ENCODE results near the gene TADA2A. TPM values are rescaled to one million over a fixed set of nuclear protein-coding genes. Genes with fewer than 3 reads are reported as not detected.
A peak's percentile ranks its signal among the peaks of the same experiment; 100 is the strongest.
"Not testable (repeated sequence)": the region's sequence is repeated elsewhere in the genome, so short reads cannot be mapped to it uniquely, and the experiment has no call there.

Gene TADA2A
- total RNA-seq, 2 donors from 2014 or later = 29.2 to 36.7 TPM

DNA sequence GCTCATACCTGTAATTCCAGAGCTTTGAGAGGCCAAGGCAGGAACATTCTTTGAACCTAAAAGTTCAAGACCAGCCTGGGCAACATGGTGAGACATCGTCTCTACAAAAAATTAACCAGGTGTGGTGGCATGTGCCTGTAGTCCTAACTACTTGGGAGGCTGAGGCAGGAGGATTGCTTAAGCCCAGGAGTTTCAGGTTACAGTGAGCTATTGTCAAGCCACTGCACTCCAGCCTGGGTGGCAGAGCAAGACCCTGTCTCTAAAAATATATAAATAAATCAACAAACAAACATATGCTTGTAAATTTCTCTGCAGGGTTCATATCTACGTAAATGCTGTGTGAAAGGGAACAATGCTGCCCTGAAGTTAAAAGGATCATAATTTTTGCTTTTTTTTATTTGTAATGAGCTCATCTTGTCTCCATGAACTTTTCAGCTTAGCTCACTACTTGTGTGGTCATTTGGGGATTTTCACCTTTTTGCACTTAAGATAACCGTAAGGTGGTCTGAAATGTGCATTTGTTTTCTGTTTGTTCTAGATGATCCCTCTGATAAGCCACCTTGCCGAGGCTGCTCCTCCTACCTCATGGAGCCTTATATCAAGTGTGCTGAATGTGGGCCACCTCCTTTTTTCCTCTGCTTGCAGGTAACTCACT is 16.4 kb downstream of the TADA2A start:
- Mint-ChIP-seq H3K27ac (no peak overlapping the region), H3K9me3 (no peaks in the 10 kb centered on the region)

DNA sequence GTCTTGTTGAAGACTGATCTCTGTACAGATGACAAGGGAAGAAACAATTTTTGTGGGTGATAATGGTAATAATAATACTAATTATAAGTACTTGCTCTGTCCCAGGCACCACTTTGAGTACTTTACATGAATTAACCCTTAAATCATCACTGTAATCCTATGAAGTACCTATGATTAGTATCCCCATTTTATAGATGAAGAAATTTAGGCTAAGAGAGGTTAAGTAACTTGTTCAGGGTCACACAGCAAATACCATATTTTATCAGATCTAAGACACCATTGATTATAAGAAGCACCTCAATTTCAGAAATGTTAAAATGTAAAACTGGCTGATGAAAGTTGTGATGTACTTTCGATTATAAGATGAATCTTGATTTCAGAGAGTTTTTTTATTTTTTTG is 18.6 kb downstream of the TADA2A start:
- H3K36me3 Mint-ChIP-seq (ENCODE audit: low read depth) = peaks cover 80% of the 10 kb centered on the region
- ATAC-seq (replicated peaks) = no peak
- H3K4me3 Mint-ChIP-seq = no peak overlapping the region
- no peaks in the 10 kb centered on the region for H3K27me3 Mint-ChIP-seq
- no peak overlapping the region for H3K27ac Mint-ChIP-seq
- H3K9me3 Mint-ChIP-seq = no peaks in the 10 kb centered on the region
- H3K4me1 Mint-ChIP-seq = peaks cover 5% of the 10 kb centered on the region

More for the DNA sequence above, 16.4 kb downstream of the TADA2A start:
- no peak for ATAC-seq (replicated peaks)
- Mint-ChIP-seq H3K4me3 (no peak overlapping the region), H3K36me3 (ENCODE audit: low read depth) (peaks cover 83% of the 10 kb centered on the region), H3K27me3 (no peaks in the 10 kb centered on the region), H3K4me1 (peaks cover 5% of the 10 kb centered on the region)

DNA sequence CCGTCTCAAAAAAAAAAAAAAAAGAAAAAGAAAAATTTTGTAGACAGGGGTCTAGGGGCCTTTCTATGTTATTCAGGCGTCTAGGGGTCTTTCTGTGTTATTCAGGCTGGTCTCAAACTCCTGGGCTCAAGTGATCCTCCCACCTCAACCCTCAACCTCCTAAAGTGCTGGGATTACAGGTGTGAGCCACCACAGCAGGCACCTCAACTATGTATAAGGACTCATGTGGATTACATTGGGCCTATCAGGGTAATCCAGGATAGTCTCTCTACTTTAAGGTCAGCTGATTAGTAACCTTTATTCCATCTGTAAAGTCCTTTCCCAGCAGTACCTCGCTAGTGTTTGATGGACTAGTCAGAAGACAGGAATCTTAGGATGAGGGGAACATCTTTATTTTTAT is 22.4 kb downstream of the TADA2A start:
- Mint-ChIP-seq H3K36me3 (ENCODE audit: low read depth) (peaks cover 93% of the 10 kb centered on the region), H3K4me1 (peaks cover 4% of the 10 kb centered on the region), H3K27ac (no peak overlapping the region), H3K9me3 (no peaks in the 10 kb centered on the region), H3K4me3 (no peak overlapping the region), H3K27me3 (no peaks in the 10 kb centered on the region)
- no peak for ATAC-seq (replicated peaks)

DNA sequence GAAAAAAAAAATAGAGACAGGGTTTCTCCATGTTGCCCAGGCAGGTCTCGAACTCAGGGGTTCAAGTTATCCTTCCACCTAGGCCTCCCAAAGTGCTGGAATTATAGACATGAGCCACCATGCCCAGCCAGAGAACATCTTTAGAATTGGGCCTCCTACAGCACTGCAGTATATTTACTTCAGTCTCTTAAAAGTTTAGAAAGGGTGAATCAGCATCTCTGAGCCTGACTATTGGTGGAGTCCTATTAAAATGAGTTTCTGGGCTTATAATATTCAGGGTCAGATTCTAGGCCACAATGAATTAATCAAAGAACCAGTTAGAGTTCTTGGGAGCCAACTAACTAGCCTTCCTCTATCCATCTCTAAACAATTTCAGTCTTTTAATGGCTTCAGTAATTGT is 22.8 kb downstream of the TADA2A start:
- Mint-ChIP-seq H3K4me1 (peaks cover 7% of the 10 kb centered on the region), H3K36me3 (ENCODE audit: low read depth) (peaks cover 93% of the 10 kb centered on the region), H3K27ac (peak overlapping the region; percentile 87), H3K4me3 (peak overlapping the region; percentile 62), H3K9me3 (no peaks in the 10 kb centered on the region), H3K27me3 (no peaks in the 10 kb centered on the region)
- ATAC-seq (replicated peaks) = peak; percentile 13

DNA sequence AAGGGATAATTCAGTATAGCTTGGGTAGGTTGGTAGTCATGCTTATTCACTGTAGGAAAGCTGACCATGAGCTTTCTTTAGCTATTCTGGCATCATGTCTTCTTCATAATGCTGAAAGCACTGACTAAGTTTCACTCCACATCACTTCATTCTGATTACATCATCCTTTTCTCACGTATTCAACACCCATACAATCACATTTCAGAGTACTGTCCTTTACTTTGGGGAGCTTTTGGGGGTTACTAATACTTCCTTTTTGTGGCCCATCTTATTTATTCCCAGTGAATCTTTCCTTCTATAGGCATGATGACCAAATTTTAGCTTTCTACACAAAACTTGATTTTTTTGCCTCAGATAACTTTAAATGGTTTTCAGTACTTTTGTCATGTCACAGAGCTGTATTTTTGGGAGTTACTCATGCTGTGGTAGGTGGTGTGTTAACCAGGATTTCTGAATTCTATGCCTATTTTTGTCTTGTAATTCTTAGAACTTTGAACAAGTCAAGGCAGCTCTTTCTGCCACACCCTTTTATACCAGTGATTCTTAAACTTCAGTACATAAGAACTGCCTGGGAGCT is 23.5 kb downstream of the TADA2A start:
- Mint-ChIP-seq H3K36me3 (ENCODE audit: low read depth) (peaks cover 90% of the 10 kb centered on the region), H3K4me3 (peak overlapping the region; percentile 62), H3K27ac (peak overlapping the region; percentile 87), H3K4me1 (peaks cover 7% of the 10 kb centered on the region), H3K9me3 (no peaks in the 10 kb centered on the region), H3K27me3 (no peaks in the 10 kb centered on the region)
- ATAC-seq (replicated peaks) = peak; percentile 92

DNA sequence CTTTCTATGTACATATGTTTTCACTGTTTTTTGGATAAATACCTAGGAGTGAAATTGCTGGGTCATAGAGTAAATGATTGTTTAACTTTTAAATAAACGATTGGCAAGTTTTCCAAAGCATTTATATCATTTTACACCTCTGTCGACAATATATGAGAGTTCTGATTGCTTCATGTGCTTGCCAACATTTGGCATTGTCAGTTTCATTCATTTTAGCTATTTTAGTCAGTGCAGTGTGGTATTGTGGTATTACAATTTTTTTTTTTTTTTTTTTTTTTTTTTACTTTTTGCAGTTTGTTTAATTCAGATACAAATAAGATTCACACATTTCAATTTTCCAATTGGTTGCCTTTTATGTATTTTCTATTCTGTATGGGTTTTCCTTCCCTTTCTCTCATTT is 26.0 kb downstream of the TADA2A start:
- Mint-ChIP-seq H3K4me1 (peaks cover 7% of the 10 kb centered on the region), H3K36me3 (ENCODE audit: low read depth) (peaks cover 78% of the 10 kb centered on the region), H3K9me3 (no peaks in the 10 kb centered on the region), H3K4me3 (no peak overlapping the region), H3K27ac (no peak overlapping the region), H3K27me3 (no peaks in the 10 kb centered on the region)
- ATAC-seq (replicated peaks) = no peak

DNA sequence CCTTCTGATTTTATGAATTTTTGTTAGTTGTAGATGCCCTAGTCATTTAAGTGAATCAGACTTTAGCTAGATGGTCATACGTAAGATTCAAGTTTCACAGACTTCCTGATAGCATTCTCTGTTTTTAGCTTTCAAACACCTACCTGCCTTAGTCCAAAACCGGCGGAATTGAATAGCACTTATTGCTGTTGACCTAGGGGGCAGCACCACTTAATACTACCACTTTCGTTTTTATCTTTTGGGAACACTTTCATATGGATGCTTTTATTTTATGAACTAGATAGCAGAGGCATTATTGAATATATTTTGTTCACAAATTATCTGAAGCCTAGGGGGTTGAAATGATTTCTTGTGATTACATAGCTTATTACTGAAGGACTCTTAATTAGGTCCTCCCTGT is 31.5 kb downstream of the TADA2A start:
- Mint-ChIP-seq H3K4me3 (no peak overlapping the region), H3K27ac (no peak overlapping the region), H3K4me1 (peaks cover 4% of the 10 kb centered on the region), H3K27me3 (no peaks in the 10 kb centered on the region), H3K9me3 (no peaks in the 10 kb centered on the region), H3K36me3 (ENCODE audit: low read depth) (peaks cover 85% of the 10 kb centered on the region)
- ATAC-seq (replicated peaks) = no peak

DNA sequence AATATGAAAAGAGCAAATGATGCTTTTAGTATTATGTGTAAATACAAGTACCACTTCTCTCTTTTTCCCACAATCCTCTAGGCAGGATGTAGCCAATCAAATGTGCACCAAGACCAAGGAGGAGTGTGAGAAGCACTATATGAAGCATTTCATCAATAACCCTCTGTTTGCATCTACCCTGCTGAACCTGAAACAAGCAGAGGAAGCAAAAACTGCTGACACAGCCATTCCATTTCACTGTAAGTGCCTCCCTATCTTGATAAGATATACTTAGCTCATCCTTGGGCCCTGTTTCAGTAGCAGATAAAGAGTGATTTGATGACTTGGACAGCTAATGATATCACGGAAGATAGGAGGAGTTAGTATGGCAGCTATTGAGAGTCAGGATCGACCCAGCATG is 33.7 kb downstream of the TADA2A start:
- ATAC-seq (replicated peaks) = no peak
- no peak overlapping the region for H3K4me3 Mint-ChIP-seq
- H3K27me3 Mint-ChIP-seq = no peaks in the 10 kb centered on the region
- peaks cover 90% of the 10 kb centered on the region for H3K36me3 Mint-ChIP-seq (ENCODE audit: low read depth)
- no peaks in the 10 kb centered on the region for H3K9me3 Mint-ChIP-seq
- H3K4me1 Mint-ChIP-seq = no peaks in the 10 kb centered on the region
- H3K27ac Mint-ChIP-seq = peak overlapping the region; percentile 41

DNA sequence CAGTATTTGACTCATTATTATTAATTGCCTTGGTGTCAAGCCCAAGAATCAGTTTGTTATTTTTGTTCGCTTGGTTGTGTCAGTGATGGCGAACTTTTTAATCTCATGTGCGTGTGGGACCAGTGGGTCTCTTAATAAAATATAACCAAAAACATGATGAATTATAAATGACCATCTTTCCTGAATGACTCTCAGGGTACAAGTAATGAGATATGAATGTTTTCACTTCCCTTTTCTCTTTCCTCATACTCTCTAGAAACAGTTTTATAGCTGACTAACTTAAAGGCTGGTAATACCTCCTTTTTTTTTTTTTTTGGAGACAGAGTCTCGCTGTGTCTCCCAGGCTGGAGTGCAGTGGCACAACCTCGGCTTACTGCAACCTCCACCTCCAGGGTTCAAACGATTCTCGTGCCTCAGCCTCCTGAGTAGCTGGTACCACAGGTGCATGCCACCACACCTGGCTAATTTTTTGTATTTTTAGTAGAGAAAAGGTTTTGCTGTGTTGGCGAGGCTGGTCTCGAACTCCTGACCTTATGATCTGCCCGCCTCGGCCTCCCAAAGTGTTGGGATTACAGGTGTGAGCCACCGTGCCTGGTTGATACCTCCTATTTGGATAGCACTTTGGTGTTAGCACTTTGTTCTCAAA is 34.8 kb downstream of the TADA2A start:
- not testable (repeated sequence) for ATAC-seq (replicated peaks); H3K27ac Mint-ChIP-seq; H3K27me3 Mint-ChIP-seq; H3K4me3 Mint-ChIP-seq; H3K9me3 Mint-ChIP-seq; H3K4me1 Mint-ChIP-seq
- peaks cover 93% of the 10 kb centered on the region for H3K36me3 Mint-ChIP-seq (ENCODE audit: low read depth)

DNA sequence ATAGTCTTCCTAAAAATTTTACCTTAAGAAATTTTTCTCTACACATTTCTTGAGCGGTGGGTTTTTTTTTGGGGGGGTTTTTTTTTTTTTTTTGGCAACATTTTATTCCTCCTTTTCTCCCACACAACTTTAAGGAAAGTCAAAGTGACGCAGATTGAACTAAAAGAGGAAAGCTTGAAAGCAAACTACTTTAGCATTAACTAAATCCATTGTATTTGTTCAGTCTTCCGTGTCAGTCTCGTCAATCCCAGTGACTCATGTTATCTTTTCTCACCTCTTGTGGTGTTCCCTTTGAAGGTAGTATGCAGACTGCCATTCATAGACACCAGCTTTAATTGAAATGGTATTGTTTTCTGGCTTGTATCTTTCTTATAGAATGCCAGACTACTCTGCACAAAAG is 39.3 kb downstream of the TADA2A start:
- Mint-ChIP-seq H3K27me3 (no peaks in the 10 kb centered on the region), H3K27ac (no peak overlapping the region), H3K4me3 (no peak overlapping the region), H3K9me3 (no peaks in the 10 kb centered on the region), H3K4me1 (peaks cover 6% of the 10 kb centered on the region), H3K36me3 (ENCODE audit: low read depth) (peaks cover 100% of the 10 kb centered on the region)
- ATAC-seq (replicated peaks) = no peak

DNA sequence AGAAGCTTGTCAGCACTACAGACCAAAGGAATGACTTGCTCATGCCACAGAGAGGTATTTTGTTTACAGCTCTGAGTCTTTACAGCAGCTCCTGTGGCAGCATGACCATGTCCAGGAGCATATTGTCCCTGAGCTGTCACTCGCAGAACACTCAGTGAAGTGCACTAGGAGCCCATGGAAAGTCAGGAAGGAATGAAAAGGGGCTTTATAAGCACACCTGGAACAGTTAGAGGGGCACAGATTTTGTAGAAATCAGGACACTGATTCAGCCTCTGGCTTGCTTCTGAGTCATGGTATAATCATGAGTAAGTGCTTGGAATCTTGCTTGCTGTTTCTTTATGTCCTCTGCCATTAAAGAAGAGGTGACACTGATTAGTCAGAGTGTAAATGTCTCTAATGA is 41.0 kb downstream of the TADA2A start:
- peak; percentile 93 for ATAC-seq (replicated peaks)
- H3K36me3 Mint-ChIP-seq (ENCODE audit: low read depth) = peaks cover 95% of the 10 kb centered on the region

DNA sequence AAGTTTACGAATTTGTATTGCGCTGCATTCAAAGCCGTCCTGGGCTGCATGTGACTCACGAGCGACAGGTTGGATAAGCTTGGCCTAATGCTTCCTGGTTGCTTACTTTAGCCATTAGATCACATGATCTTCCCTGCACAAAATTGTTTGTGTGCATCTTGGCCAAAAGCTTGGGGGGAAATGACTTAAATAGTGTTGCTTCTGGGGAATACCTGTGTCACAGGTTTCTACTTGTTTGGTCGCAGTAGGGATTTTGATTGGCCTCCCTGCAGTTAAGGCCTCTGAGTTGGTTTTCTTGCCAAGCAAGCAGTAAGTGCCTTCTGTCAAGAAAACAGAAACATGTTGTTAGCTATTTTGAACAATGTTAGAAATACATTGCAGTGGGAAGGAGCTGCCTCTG is 43.4 kb downstream of the TADA2A start:
- Mint-ChIP-seq H3K27me3 (no peaks in the 10 kb centered on the region), H3K9me3 (no peaks in the 10 kb centered on the region), H3K36me3 (ENCODE audit: low read depth) (peaks cover 90% of the 10 kb centered on the region), H3K4me1 (peaks cover 6% of the 10 kb centered on the region), H3K4me3 (no peak overlapping the region), H3K27ac (no peak overlapping the region)
- ATAC-seq (replicated peaks) = no peak

More for the DNA sequence above, 41.0 kb downstream of the TADA2A start:
- H3K9me3 Mint-ChIP-seq = no peaks in the 10 kb centered on the region
- no peaks in the 10 kb centered on the region for H3K27me3 Mint-ChIP-seq
- no peak overlapping the region for H3K4me3 Mint-ChIP-seq
- peak overlapping the region; percentile 23 for H3K27ac Mint-ChIP-seq
- peaks cover 6% of the 10 kb centered on the region for H3K4me1 Mint-ChIP-seq

DNA sequence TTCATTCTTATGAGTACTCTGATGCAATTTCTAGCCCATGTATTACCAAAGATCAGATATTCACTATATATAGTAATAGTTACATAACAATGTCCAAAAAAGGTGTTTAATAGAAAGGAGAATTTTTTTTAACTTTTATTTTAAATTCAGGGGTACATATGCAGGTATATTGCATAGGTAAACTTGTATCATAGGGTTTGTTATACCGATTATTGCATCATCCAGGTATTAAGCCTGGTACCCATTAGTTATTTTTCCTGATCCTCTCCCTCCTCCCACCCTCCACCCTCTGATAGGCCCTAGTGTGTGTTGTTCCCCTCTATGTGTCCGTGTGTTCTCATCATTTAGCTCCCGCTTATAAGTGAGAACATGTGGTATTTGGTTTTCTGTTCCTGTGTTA is 51.1 kb downstream of the TADA2A start:
- not testable (repeated sequence) for H3K27ac Mint-ChIP-seq; H3K4me1 Mint-ChIP-seq; H3K9me3 Mint-ChIP-seq; H3K4me3 Mint-ChIP-seq; H3K27me3 Mint-ChIP-seq; ATAC-seq (replicated peaks)
- H3K36me3 Mint-ChIP-seq (ENCODE audit: low read depth) = peaks cover 64% of the 10 kb centered on the region

DNA sequence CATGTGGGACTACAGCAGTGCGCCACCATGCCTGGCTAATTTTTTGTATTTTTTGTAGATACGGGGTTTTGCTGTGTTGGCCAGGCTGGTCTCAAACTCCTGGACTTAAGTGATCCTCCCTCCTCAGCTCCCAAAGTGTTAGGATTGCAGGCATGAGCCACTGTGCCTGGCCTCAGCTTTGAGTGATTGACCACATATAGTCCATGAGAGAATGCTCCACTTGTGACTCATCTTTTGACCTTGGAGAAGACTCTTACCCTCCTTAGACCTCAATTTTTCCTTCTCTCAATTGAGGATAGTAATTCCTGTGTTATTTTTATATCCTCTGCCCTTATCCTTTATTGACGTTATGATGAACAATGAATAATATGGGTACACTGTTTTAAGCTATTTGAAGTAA is 52.1 kb downstream of the TADA2A start:
- Mint-ChIP-seq H3K4me3 (no peak overlapping the region), H3K9me3 (no peaks in the 10 kb centered on the region), H3K4me1 (peaks cover 4% of the 10 kb centered on the region), H3K27ac (no peak overlapping the region), H3K27me3 (no peaks in the 10 kb centered on the region), H3K36me3 (ENCODE audit: low read depth) (peaks cover 63% of the 10 kb centered on the region)
- no peak for ATAC-seq (replicated peaks)

DNA sequence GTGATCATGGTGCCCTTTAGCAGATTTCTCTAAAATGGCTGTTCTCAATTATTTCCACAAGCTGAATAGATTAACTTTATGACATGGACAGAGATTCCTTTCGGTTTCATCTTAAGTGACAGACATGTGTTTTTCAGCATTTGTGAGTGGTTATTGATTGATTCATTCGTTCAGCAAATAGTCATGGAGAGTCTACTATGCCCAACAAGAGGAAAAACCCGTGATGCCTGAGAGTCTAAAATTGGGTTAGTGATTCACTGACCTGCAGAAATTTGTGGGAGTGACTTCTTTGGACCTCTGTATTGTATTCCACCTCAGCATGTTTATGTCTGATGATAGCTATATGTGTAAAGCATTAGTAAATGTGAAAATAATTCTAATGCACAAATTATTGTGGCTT is 55.0 kb downstream of the TADA2A start:
- Mint-ChIP-seq H3K27me3 (no peaks in the 10 kb centered on the region), H3K4me3 (peak overlapping the region; percentile 8), H3K9me3 (no peaks in the 10 kb centered on the region), H3K36me3 (ENCODE audit: low read depth) (peaks cover 81% of the 10 kb centered on the region), H3K27ac (peak overlapping the region; percentile 51), H3K4me1 (peaks cover 4% of the 10 kb centered on the region)
- ATAC-seq (replicated peaks) = peak; percentile 80
